ENCODE results near the gene KRTAP4-8.
"Not testable (repeated sequence)": the region's sequence is repeated elsewhere in the genome, so short reads cannot be mapped to it uniquely, and the experiment has no call there.

Gene KRTAP4-8

GRCh38 chr17:41098042-41098441, at the start of gene KRTAP4-8:
Gene KRTAP4-8, minus strand, starts transcription at chr17:41098142. Its CDS starts 58 bp downstream, at chr17:41098084.
- H3K4me3 ChIP-seq (ENCODE audit: low read depth, low read length): no peak within 1 kb of the TSS
- TF ChIP-seq CTCF (IDR thresholded peaks at IDR 0.05; ENCODE audit: borderline replicate concordance, insufficient read depth, low read depth, low read length): no peak

- TF ChIP-seq CTCF (IDR thresholded peaks at IDR 0.05; ENCODE audit: borderline replicate concordance, insufficient read depth, low read depth, low read length): no peak
- no peak overlapping the region for H3K4me3 ChIP-seq (ENCODE audit: low read depth, low read length)
Measured at GRCh38 chr17:41145261-41145660, 47.3 kb upstream of the KRTAP4-8 start.

- H3K4me3 ChIP-seq (ENCODE audit: low read depth, low read length): no peak overlapping the region
- no peak for TF ChIP-seq CTCF (IDR thresholded peaks at IDR 0.05; ENCODE audit: borderline replicate concordance, insufficient read depth, low read depth, low read length)
Measured at GRCh38 chr17:41144846-41145245, 46.9 kb upstream of the KRTAP4-8 start.

GRCh38 chr17:41141361-41141760, 43.4 kb upstream of the KRTAP4-8 start:
- no peak for TF ChIP-seq CTCF (IDR thresholded peaks at IDR 0.05; ENCODE audit: borderline replicate concordance, insufficient read depth, low read depth, low read length)
- no peak overlapping the region for H3K4me3 ChIP-seq (ENCODE audit: low read depth, low read length)

GRCh38 chr17:41140360-41141131, 42.6 kb upstream of the KRTAP4-8 start, which contains the start of gene KRTAP4-6:
Gene KRTAP4-6, minus strand, starts transcription at chr17:41140544. Its CDS starts 57 bp downstream, at chr17:41140487.
- no peak for TF ChIP-seq CTCF (IDR thresholded peaks at IDR 0.05; ENCODE audit: borderline replicate concordance, insufficient read depth, low read depth, low read length)
- no peak within 1 kb of the TSS for H3K4me3 ChIP-seq (ENCODE audit: low read depth, low read length)

- H3K4me3 ChIP-seq (ENCODE audit: low read depth, low read length): not testable (repeated sequence)
Measured at GRCh38 chr17:41139865-41140264, 41.9 kb upstream of the KRTAP4-8 start.

- TF ChIP-seq CTCF (IDR thresholded peaks at IDR 0.05; ENCODE audit: borderline replicate concordance, insufficient read depth, low read depth, low read length): no peak
- no peak overlapping the region for H3K4me3 ChIP-seq (ENCODE audit: low read depth, low read length)
Measured at GRCh38 chr17:41133880-41134735, 36.2 kb upstream of the KRTAP4-8 start.

All from GM12875 (cell line).